ENCODE measurements around the gene FRY.

DNA sequence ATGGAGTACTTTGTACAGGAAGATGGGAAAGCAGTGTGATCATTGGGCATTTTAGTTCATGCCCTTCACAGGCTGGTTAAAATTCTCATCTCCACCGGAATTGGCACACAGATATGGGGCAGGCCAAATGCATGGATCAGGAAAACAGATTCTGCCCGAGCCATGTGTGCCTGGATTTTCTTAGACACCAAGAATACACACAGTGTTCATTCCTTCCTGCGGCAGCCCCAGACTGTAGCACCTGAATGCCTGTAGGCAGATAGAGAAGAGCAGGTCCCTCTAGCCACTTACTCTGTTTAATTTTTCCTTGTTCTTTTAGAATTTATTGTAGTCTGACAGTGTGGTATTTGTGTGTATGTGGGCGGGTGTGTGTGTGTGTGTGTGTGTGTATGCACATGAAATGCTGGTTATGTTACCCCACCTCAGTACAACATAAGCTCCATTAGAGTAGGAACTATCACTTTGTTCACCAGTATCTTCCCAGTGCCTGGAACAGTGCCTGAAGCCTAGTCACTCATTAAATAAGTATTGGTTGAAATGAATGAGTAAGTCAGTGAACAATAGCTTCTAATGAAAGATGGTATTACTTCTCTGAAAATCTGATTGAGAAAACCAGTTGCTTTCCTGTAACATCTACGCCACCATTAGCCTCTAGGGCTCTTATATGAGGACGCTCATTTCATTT is 41.7 kb downstream of the FRY start:
- TF ChIP-seq, protein P1, sequence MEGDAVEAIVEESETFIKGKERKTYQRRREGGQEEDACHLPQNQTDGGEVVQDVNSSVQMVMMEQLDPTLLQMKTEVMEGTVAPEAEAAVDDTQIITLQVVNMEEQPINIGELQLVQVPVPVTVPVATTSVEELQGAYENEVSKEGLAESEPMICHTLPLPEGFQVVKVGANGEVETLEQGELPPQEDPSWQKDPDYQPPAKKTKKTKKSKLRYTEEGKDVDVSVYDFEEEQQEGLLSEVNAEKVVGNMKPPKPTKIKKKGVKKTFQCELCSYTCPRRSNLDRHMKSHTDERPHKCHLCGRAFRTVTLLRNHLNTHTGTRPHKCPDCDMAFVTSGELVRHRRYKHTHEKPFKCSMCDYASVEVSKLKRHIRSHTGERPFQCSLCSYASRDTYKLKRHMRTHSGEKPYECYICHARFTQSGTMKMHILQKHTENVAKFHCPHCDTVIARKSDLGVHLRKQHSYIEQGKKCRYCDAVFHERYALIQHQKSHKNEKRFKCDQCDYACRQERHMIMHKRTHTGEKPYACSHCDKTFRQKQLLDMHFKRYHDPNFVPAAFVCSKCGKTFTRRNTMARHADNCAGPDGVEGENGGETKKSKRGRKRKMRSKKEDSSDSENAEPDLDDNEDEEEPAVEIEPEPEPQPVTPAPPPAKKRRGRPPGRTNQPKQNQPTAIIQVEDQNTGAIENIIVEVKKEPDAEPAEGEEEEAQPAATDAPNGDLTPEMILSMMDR (conservative IDR thresholded peaks at IDR 0.05; ENCODE audit: low read depth, low read length) = no peak
- TF ChIP-seq EZH2 (IDR thresholded peaks at IDR 0.05; ENCODE audit: low read length, unreplicated experiment) = no peak
- TF ChIP-seq EZH2phosphoT487 (IDR thresholded peaks at IDR 0.05; ENCODE audit: borderline replicate concordance, low read length) = no peak

Measured in PC-3 (cell line).